Activated CD4-positive, alpha-beta T cell treated with anti-CD3 and anti-CD28 coated beads, Interleukin-2, Interleukin-4, amounts not matched to agents 100 ng/mL and 50 ng/mL, durations not matched to agents 16 hours and 8 hours (primary cell): ENCODE data around the gene MAD1L1.

Source experiments
- DNase-seq: peaks from one replicate; pipeline ENCODE4 v3.0.0-alpha.2; 2020; ENCODE audit warnings: low spot score

The MAD1L1 gene

DNA sequence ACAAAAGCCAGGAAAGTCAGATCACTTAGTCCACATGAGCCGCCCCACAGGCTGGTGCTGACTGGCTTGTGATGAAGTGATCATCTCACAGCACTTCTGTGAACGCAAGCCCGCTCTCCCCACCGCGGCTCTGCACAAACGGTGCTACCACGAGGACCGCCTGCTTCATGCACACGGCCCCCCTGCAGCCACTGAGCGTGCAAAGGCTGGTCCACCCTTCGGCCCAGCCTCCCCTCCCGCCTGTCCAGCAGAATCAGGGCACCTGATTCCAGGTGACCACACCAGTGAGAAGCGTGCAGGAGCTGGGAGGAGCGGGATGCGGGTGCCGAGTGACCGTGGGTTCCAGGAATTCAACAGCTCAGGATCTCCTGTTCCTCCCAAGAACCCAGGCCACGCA is 32.2 kb downstream of the MAD1L1 start:
- no peak for DNase-seq

DNA sequence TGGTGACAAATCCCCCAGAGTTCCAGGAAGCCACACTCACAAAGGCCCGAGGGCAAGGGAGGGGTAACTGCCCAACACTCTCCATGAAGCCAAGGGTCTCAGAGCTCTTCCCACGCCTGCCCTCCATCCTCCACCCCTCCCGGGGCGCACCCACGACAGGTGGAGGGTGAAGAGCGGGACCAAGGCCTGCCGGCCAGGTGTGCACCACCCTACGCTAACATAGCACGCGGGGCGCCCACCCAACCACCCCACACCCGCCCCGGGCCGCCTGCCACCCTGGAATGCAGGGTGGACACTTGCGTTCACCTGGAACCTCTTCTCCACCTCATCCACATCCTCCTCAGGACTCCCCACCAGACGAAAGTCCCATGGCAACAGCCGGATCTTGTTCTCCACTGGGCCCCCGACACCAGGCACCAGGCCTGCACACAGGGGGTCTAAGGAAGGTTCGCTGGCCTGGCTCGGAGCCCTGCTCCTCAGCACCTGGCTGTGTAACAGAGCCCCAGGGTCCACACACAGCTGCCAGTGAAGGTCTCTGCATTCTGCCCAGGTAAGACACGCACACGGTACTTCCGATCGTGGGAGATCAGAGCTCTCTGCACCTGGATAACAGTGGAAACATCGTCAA is 32.7 kb downstream of the MAD1L1 start:
- no peak for DNase-seq

GRCh38 chr7:2199528-2199927 is 33.2 kb downstream of the MAD1L1 start:
- DNase-seq, result no peak

- no peak for DNase-seq
Observed at GRCh38 chr7:2198760-2199159, 34.0 kb downstream of the MAD1L1 start.

- DNase-seq, result no peak
Observed at GRCh38 chr7:2198206-2198605, 34.5 kb downstream of the MAD1L1 start.

- no peak for DNase-seq
Observed at GRCh38 chr7:2197436-2198155, 35.1 kb downstream of the MAD1L1 start.

DNA sequence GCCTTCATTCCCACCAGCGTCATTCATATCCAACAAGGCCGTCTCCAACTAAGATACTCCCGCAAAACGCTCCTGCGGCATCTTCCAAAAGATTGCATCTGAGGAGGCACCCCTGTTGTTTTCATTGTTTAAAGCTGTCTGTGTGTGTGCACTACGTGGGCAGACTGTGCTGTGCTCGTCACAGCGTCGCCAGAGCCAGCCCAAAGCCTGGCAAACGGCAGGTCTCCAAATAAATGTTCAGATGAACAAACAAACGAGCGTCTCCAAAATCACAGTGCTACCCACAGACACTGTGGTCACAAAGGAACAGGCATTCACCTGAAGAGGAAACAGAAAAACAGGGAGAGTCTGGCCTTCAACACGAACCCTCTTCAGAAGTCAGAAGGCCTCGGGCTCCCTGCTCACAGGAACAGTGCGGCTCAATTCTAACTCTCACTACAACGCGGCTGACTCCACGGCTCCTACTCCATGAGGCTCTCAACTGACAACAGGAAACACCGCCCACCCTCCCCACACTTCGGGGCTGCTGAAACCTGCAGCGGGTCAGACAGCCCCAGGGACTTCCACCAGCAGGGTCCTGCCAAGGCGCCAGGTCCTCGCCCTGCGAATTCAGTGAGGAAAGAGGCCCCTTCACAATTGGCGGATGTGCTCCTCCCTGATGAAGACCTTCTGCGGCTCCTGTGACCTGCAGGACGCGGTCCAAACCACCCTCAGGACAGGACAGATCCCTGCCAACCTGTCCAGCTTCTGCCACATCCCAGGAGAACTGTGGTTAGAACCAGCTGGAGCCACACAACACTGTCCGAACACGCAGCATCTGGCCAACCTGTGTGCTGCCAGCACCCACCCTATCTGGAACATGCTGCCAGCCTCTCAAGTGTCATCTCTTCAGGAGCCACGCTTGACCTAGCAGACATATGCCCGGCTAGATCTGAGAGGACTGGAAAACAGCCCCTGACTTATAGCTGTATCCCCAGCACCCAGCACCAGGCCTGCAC is 36.1 kb downstream of the MAD1L1 start:
- no peak for DNase-seq

DNA sequence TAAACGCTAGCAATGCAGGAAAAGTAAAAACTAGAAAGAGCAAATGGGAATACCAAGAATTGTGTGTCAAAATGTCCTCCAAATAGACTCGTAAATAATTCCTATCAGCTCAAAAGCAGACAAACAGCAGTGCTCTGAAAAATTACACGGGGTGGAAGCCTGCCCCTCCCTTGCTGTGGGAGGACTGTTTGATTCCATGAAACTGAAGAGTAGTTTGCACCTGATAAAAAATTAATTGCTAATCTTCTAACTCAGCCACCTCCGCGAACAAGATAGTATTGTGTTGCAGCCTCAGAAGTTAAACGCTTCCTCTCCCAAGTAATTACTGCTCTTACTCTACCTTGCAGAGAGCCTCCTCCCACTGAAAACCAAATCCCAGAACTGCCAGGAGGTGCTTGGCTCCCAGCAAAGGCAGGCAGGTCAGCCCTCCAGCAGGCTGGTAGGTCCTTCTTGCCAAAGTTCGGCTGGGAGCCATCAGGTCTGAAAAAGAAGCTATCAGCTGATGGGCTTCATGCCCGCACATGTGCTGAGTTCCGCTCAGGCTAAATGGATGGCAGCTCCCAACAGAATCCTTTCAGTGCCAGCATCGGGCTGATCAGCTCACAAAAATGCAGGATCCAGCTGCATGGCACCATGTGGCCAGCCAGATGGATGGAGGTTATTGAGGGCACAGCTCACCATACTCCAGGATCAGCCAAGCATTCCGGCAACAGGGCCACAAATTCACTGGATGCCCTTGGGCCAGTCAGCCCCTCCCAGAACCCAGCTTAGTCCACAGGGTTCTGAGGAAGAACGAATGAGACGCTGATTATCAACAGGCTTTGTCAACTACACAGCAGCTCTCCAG is 37.1 kb downstream of the MAD1L1 start:
- DNase-seq, result no peak

DNA sequence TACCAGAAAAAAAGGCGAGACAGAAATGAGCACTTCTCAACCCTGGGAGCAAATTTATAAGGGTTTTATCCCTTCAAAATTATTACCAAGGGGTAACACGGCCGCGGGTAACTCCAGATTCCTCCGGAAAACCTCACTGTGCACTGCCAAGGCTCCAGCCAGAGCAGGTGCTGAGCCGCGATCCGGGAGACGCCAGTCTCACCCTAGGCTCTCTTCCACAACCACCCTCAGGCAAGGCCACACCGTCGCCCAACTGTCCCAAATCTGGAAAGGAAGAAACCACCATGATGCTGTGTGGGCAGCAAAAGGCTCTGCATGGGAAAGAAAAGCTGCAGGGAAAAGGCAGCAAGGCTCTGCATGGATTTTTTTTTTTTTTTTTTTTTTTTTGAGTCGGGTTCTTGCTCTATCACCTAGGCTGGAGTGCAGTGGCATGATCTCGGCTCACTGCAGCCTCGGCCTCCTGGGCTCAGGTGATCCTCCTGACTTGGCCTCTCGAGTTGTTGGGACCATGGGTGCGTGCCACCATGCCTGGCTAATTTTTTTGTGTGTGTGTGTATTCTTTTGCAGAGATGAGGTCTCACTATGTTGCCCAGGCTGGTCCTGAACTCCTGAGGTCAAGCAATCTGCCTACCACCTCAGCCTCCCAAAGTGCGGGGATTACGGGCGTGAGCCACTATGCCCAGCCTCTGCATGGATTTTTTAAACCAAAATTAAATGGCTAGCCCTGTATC is 39.0 kb downstream of the MAD1L1 start:
- no peak for DNase-seq

- no peak for DNase-seq
Observed at GRCh38 chr7:2192831-2193534, 39.8 kb downstream of the MAD1L1 start.

- DNase-seq, result no peak
Observed at GRCh38 chr7:2191016-2191415, 41.7 kb downstream of the MAD1L1 start.

- no peak for DNase-seq
Observed at GRCh38 chr7:2190531-2190930, 42.2 kb downstream of the MAD1L1 start.

DNA sequence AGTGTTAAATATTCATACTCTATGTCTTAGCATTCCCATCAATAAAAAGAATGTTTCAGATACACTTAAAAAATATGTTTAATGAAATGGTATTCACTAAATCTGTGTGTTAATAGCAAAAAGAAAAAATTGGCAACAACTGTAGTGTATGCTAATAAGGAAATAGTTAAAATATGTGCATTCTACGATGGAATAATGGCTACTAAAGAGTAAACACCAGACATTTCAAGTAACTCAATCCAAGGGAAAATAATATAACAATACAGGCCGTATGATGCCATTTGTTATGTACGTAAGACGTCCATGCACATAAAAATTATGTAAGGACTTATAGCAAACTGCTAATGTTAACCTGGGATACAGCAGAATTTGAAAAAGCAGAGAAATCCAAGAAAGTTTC is 46.6 kb downstream of the MAD1L1 start:
- DNase-seq, result no peak

DNA sequence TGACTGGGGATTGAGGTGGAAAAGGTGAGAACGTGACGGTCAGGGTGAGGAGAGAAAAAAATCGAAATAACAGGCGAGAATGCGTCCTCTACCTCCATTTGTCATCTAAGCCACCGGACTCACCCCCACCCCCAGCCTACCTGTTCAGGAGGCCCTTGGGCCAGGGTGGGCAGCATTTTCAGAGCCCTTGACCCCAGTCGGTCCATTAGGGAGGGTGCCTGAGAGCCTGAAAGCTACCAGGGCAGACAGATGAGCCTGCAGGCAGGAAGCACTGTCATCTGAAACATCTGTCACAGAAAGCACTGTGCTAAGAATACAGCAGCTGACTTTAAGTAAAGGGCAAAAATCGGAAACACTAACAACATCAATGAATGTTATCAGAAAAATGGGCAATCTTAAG is 47.0 kb downstream of the MAD1L1 start:
- no peak for DNase-seq

DNA sequence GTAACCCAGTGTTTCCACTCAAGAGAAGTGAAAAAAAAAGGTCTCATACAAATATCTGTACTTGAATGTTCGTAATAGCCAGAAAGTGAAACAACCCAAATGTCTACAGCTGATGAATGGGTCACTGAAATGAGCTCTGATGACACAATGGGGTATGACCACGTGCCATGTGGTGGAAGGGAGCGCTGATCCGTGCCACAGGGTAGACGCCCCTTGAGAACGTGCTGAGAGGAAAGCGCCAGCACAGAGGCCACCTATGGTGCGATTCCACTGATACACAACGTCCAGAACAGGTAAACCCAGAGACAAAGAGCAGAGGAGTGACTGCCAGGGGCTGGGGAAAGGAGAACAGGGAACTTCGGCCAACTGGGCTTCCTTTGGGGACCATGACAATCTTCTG is 50.3 kb downstream of the MAD1L1 start:
- no peak for DNase-seq

DNA sequence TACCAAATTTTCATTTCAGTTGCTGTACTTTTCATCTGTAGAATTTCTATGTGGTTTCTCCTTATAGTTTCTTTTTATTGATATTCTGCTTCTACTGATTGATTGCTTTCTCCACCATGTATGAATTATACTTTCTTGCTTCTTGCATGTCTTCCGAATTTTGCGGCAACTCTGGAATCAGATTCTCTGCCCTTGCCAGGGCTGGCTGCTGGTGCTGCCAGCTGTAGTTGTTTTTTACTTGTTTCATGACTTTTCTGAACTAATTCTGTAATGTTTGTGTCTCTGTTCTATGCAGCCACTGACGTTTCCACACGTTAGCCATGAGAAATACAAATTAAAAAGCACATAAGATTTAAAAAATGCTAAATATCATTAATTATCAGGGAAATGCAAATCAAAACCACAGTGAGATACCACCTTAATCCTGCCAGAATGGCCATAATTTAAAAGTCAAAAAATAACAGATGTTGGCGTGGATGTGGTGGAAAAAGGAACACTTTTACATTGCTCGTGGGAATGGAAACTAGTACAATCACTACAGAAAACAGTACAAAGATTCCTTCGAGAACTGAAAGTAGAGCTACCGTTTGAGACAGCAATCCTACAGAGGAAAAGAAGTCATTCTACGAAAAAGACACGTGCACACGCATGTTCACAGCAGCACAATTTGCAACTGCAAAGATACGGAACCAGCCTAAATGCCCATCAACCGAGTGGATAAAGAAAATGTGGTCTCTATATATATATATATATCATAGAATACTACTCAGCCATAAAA is 51.5 kb downstream of the MAD1L1 start:
- no peak for DNase-seq

DNA sequence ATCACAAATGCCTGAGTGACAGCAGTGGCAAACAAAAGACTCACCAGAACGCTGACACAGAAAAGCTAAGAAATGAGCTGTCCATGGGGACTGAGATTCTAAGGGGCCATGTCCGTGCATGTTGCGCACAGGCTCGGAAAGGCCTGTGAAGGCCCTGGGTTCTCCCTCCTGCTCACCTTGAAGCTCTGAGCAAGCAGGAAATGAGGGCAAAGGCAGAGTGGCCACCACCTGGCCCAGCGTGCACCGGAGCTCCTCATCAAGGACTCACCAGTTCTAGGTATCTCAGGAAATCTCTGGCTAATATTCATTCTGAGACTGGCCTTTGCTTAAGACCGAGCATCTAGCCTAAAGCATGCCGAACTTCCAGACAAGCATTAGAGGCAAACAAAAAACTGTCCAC is 52.7 kb downstream of the MAD1L1 start:
- no peak for DNase-seq

GRCh38 chr7:2175514-2175913 is 57.2 kb downstream of the MAD1L1 start:
- DNase-seq, result no peak

GRCh38 chr7:2175091-2175490 is 57.7 kb downstream of the MAD1L1 start:
- DNase-seq, result no peak
